H9 (cell line): ENCODE data around the gene TGFA. TPM values are rescaled to one million over a fixed set of nuclear protein-coding genes. Genes with fewer than 3 reads are reported as not detected.

Source experiments
- DNase-seq: peaks from one replicate; pipeline ENCODE4 v3.0.0-alpha.2; 2017
- H2AFZ ChIP-seq: one replicate; pipeline ENCODE4 v1.6.1; 2013; ENCODE audit warnings: mild to moderate bottlenecking, low read length, control low read depth, moderate library complexity
- H2AK5ac ChIP-seq: 2 replicates; pipeline ENCODE4 v1.6.1; 2013; ENCODE audit warnings: low read length, control low read depth, mixed read lengths; ENCODE audit not compliant: insufficient read length
- H2BK120ac ChIP-seq: one replicate; pipeline ENCODE4 v1.6.1; 2013; ENCODE audit warnings: low read depth, mild to moderate bottlenecking, low read length, control low read depth, inconsistent platforms; ENCODE audit not compliant: poor library complexity, severe bottlenecking
- H2BK12ac ChIP-seq: 2 replicates; pipeline ENCODE4 v1.6.1; 2013; ENCODE audit warnings: low read length, control low read depth, mixed read lengths, low read depth; ENCODE audit not compliant: insufficient read length
- H2BK15ac ChIP-seq: 2 replicates; pipeline ENCODE4 v1.6.1; 2013; ENCODE audit warnings: low read depth, low read length, control low read depth
- H2BK20ac ChIP-seq: one replicate; pipeline ENCODE4 v1.6.1; 2013; ENCODE audit warnings: low read depth, mild to moderate bottlenecking, low read length, control low read depth, inconsistent platforms; ENCODE audit not compliant: poor library complexity, severe bottlenecking
- H2BK5ac ChIP-seq: 2 replicates; pipeline ENCODE4 v1.6.1; 2013; ENCODE audit warnings: low read length, control low read depth, mixed read lengths; ENCODE audit not compliant: insufficient read length
- H3K14ac ChIP-seq: 2 replicates; pipeline ENCODE4 v1.6.1; 2013; ENCODE audit warnings: low read length, control low read depth; ENCODE audit not compliant: insufficient read depth
- H3K18ac ChIP-seq: 2 replicates; pipeline ENCODE4 v1.6.1; 2013; ENCODE audit warnings: low read depth, mild to moderate bottlenecking, mixed read lengths, low read length, control low read depth; ENCODE audit not compliant: insufficient read length
- H3K23ac ChIP-seq: 2 replicates; pipeline ENCODE4 v1.6.1; 2013; ENCODE audit warnings: low read length, control low read depth, mixed read lengths, low read depth; ENCODE audit not compliant: insufficient read length
- H3K23me2 ChIP-seq: 2 replicates; pipeline ENCODE4 v1.6.1; 2013; ENCODE audit warnings: low read depth, mild to moderate bottlenecking, mixed read lengths, low read length, control low read depth; ENCODE audit not compliant: insufficient read length, poor library complexity, severe bottlenecking
- H3K27ac ChIP-seq: 2 replicates; pipeline ENCODE4 v1.5.1; 2013; ENCODE audit warnings: low read length, control low read depth, mixed read lengths, low read depth; ENCODE audit not compliant: insufficient read length
- H3K27me3 ChIP-seq: 2 replicates; pipeline ENCODE4 v1.6.1; 2013; ENCODE audit warnings: low read length, control low read depth, inconsistent platforms; ENCODE audit not compliant: insufficient read depth
- H3K4ac ChIP-seq: 2 replicates; pipeline ENCODE4 v1.6.1; 2013; ENCODE audit warnings: low read depth, mild to moderate bottlenecking, control low read depth, inconsistent platforms, low read length, moderate library complexity
- H3K4me1 ChIP-seq: 2 replicates; pipeline ENCODE4 v1.6.1; 2013; ENCODE audit warnings: low read length, control low read depth, inconsistent platforms; ENCODE audit not compliant: insufficient read depth
- H3K4me2 ChIP-seq: 2 replicates; pipeline ENCODE4 v1.6.1; 2013; ENCODE audit warnings: low read length, control low read depth, mixed read lengths; ENCODE audit not compliant: insufficient read length, insufficient read depth
- H3K56ac ChIP-seq: 2 replicates; pipeline ENCODE4 v1.6.1; 2013; ENCODE audit warnings: low read depth, mild to moderate bottlenecking, mixed read lengths, low read length, control low read depth; ENCODE audit not compliant: insufficient read length
- H3K79me1 ChIP-seq: 2 replicates; pipeline ENCODE4 v1.6.1; 2013; ENCODE audit warnings: low read depth, mild to moderate bottlenecking, moderate library complexity, low read length, control low read depth, inconsistent platforms; ENCODE audit not compliant: insufficient read depth, poor library complexity, severe bottlenecking
- H3K79me2 ChIP-seq: 2 replicates; pipeline ENCODE4 v1.6.1; 2013; ENCODE audit warnings: low read length, control low read depth, inconsistent platforms; ENCODE audit not compliant: insufficient read depth
- H3K9ac ChIP-seq: 2 replicates; pipeline ENCODE4 v1.6.1; 2013; ENCODE audit warnings: low read length, control low read depth, mixed read lengths; ENCODE audit not compliant: insufficient read length; ENCODE audit errors: extremely low read depth
- H3K9me3 ChIP-seq: one replicate; pipeline ENCODE4 v1.6.1; 2013; ENCODE audit warnings: low read depth, low read length, inconsistent platforms; ENCODE audit not compliant: control insufficient read depth
- H3T11ph ChIP-seq: one replicate; pipeline ENCODE4 v1.6.1; 2013; ENCODE audit warnings: mild to moderate bottlenecking, low read length, control low read depth, inconsistent platforms
- H4K20me1 ChIP-seq: one replicate; pipeline ENCODE4 v1.6.1; 2013; ENCODE audit not compliant: control insufficient read depth, insufficient read length, insufficient read depth
- H4K5ac ChIP-seq: 2 replicates; pipeline ENCODE4 v1.6.1; 2013; ENCODE audit warnings: low read depth, mild to moderate bottlenecking, mixed read lengths, low read length, control low read depth; ENCODE audit not compliant: insufficient read length
- H4K8ac ChIP-seq: replicated peaks from 2 replicates; pipeline ENCODE4 v1.6.1; 2013; ENCODE audit warnings: low read length, control low read depth, mixed read lengths, low read depth; ENCODE audit not compliant: insufficient read length
- H4K91ac ChIP-seq: 2 replicates; pipeline ENCODE4 v1.6.1; 2013; ENCODE audit warnings: low read depth, mild to moderate bottlenecking, moderate library complexity, mixed read lengths, low read length, control low read depth; ENCODE audit not compliant: insufficient read length
- H3K27ac Mint-ChIP-seq, 3 experiments: 2 replicates in 2 of 3; 3 replicates in 1 of 3; pipeline ENCODE4 v1.8.0; 2020 to 2021; ENCODE audit warnings: mixed read lengths in 3 of 3, mild to moderate bottlenecking in 1 of 3, moderate library complexity in 1 of 3
- H3K27me3 Mint-ChIP-seq: 2 replicates; pipeline ENCODE4 v1.8.0; 2021; ENCODE audit warnings: low read depth, mild to moderate bottlenecking, moderate library complexity, mixed read lengths
- H3K36me3 Mint-ChIP-seq, 3 experiments: 2 replicates in 2 of 3; 3 replicates in 1 of 3; pipeline ENCODE4 v1.8.0; 2020 to 2021; ENCODE audit warnings: low read depth in 3 of 3, mixed read lengths in 3 of 3; ENCODE audit not compliant: insufficient read depth in 1 of 3
- H3K4me1 Mint-ChIP-seq, 2 experiments: 2 replicates each; pipeline ENCODE4 v1.8.0; 2020; ENCODE audit warnings: mixed read lengths in 2 of 2
- H3K4me3 Mint-ChIP-seq, 2 experiments: 2 replicates in 1 of 2; 3 replicates in 1 of 2; pipeline ENCODE4 v1.8.0; 2020 to 2021; ENCODE audit warnings: mild to moderate bottlenecking in 2 of 2, mixed read lengths in 2 of 2, moderate library complexity in 1 of 2
- H3K9me3 Mint-ChIP-seq, 2 experiments: 2 replicates in 1 of 2; 3 replicates in 1 of 2; pipeline ENCODE4 v1.8.0; 2020; ENCODE audit warnings: mild to moderate bottlenecking in 2 of 2, mixed read lengths in 2 of 2, moderate library complexity in 1 of 2
- CTCF ChIP-seq: fragments of 200-600 bp; sonication (generic); conservative IDR thresholded peaks from 3 replicates; pipeline ENCODE4 v1.8.0; 2021; ENCODE audit warnings: antibody characterized with exemption, mild to moderate bottlenecking
- WGBS: extraction: QIAGEN DNeasy Blood & Tissue Kit; methylation state at CpG from one replicate; pipeline ENCODE4 v1.1.7; 2013; ENCODE audit warnings: missing lambda C conversion rate, low lambda C conversion rate, mixed read lengths; ENCODE audit not compliant: insufficient read length; ENCODE audit errors: extremely low coverage; 5-methylcytosine and 5-hydroxymethylcytosine counted together
- total RNA-seq: library from RNA; stranded (reverse); gene quantifications from 2 replicates; pipeline ENCODE4 v1.2.1, GENCODE V29; 2021

Gene TGFA
- total RNA-seq, 1 experiment from 2014 or later, result 3.3 TPM

GRCh38 chr2:70520825-70521224 is 32.8 kb downstream of the TGFA start:
- no peak overlapping the region for H3K9ac ChIP-seq
- no peak overlapping the region for H2AFZ ChIP-seq
- no peak overlapping the region for H3K4me2 ChIP-seq
- H3K18ac ChIP-seq, result no peak overlapping the region
- no peak overlapping the region for H3T11ph ChIP-seq
- H3K9me3 ChIP-seq, result no peaks in the 10 kb centered on the region
- no peak overlapping the region for H3K4ac ChIP-seq
- H3K4me1 Mint-ChIP-seq, result peaks cover 21 to 22% of the 10 kb centered on the region in 2 experiments
- no peaks in the 10 kb centered on the region for H3K23me2 ChIP-seq
- no peaks in the 10 kb centered on the region; a peak in 1 of 5 replicates for H3K9me3 Mint-ChIP-seq
- no peaks in the 10 kb centered on the region for H4K20me1 ChIP-seq
- H3K27me3 ChIP-seq, result no peaks in the 10 kb centered on the region
- H2BK5ac ChIP-seq, result no peak overlapping the region
- H3K79me1 ChIP-seq, result no peaks in the 10 kb centered on the region
- H3K4me1 ChIP-seq, result peaks cover 5% of the 10 kb centered on the region; the same call in 1 of the 2 replicates
- H3K79me2 ChIP-seq, result no peaks in the 10 kb centered on the region
- H3K4me3 Mint-ChIP-seq, result no peak overlapping the region
- no peak overlapping the region for H2BK20ac ChIP-seq
- no peak for DNase-seq
- no peak overlapping the region for H2AK5ac ChIP-seq
- TF ChIP-seq CTCF, result no peak
- no peak overlapping the region for H2BK12ac ChIP-seq
- H2BK120ac ChIP-seq, result no peak overlapping the region
- no peak overlapping the region for H3K23ac ChIP-seq
- H4K5ac ChIP-seq, result no peak overlapping the region
- no CpG with 5 or more reads among the region's 3 CpGs for WGBS
- no peak overlapping the region for H3K27ac ChIP-seq
- no peaks in the 10 kb centered on the region for H3K36me3 Mint-ChIP-seq
- no peak overlapping the region for H4K91ac ChIP-seq
- no peak overlapping the region; the same call in 1 of the 2 replicates for H3K14ac ChIP-seq
- no peak overlapping the region for H4K8ac ChIP-seq
- H3K27me3 Mint-ChIP-seq, result no peaks in the 10 kb centered on the region
- no peak overlapping the region; a peak in 2 of 7 replicates for H3K27ac Mint-ChIP-seq
- H2BK15ac ChIP-seq, result no peak overlapping the region
- no peak overlapping the region for H3K56ac ChIP-seq
